Trophoblast cell (in vitro differentiated cells and primary cell): ENCODE measurements around the gene NUCKS1.

Experiments
- DNase-seq, 2 donors: peaks; one replicate each; pipeline ENCODE4 v3.0.0-alpha.2; 2016
- H2AFZ ChIP-seq: 2 replicates; pipeline ENCODE4 v1.6.1; 2013; ENCODE audit warnings: low read length, moderate library complexity, mild to moderate bottlenecking; ENCODE audit not compliant: insufficient read depth, poor library complexity
- H2AK5ac ChIP-seq: 2 replicates; pipeline ENCODE4 v1.6.1; 2013; ENCODE audit warnings: mild to moderate bottlenecking, low read length
- H2BK120ac ChIP-seq: 2 replicates; pipeline ENCODE4 v1.6.1; 2013; ENCODE audit warnings: low read length, mild to moderate bottlenecking, moderate library complexity; ENCODE audit not compliant: insufficient read depth, poor library complexity
- H2BK12ac ChIP-seq: 2 replicates; pipeline ENCODE4 v1.6.1; 2013; ENCODE audit warnings: mild to moderate bottlenecking, low read length, moderate library complexity
- H2BK5ac ChIP-seq: 2 replicates; pipeline ENCODE4 v1.6.1; 2013; ENCODE audit warnings: low read length, low read depth, moderate library complexity, mild to moderate bottlenecking; ENCODE audit not compliant: poor library complexity
- H3K14ac ChIP-seq: 2 replicates; pipeline ENCODE4 v1.6.1; 2013; ENCODE audit warnings: mild to moderate bottlenecking, low read length
- H3K18ac ChIP-seq: 2 replicates; pipeline ENCODE4 v1.6.1; 2013; ENCODE audit warnings: mild to moderate bottlenecking, low read length
- H3K23ac ChIP-seq: 2 replicates; pipeline ENCODE4 v1.6.1; 2013; ENCODE audit warnings: low read length
- H3K27ac ChIP-seq: 2 replicates; pipeline ENCODE4 v1.5.1; 2013; ENCODE audit warnings: low read depth, mild to moderate bottlenecking, inconsistent platforms, low read length, moderate library complexity
- H3K27me3 ChIP-seq: 2 replicates; pipeline ENCODE4 v1.6.1; 2013; ENCODE audit warnings: inconsistent platforms, mild to moderate bottlenecking, low read length, moderate library complexity; ENCODE audit not compliant: insufficient read depth
- H3K36me3 ChIP-seq, 2 experiments: 1 replicate in 1 of 2; 2 replicates in 1 of 2; pipeline ENCODE4 v1.6.1; 2013; ENCODE audit warnings: low read length in 2 of 2, mild to moderate bottlenecking in 2 of 2, moderate library complexity in 1 of 2; ENCODE audit not compliant: insufficient read depth in 2 of 2, control insufficient read depth in 1 of 2
- H3K4ac ChIP-seq: 2 replicates; pipeline ENCODE4 v1.6.1; 2013; ENCODE audit warnings: low read depth, mild to moderate bottlenecking, low read length, moderate library complexity
- H3K4me1 ChIP-seq, 2 experiments: 1 replicate in 1 of 2; 2 replicates in 1 of 2; pipeline ENCODE4 v1.6.1; 2013; ENCODE audit warnings: low read length in 2 of 2, mild to moderate bottlenecking in 2 of 2, moderate library complexity in 1 of 2; ENCODE audit not compliant: insufficient read depth in 2 of 2, control insufficient read depth in 1 of 2
- H3K4me2 ChIP-seq: 2 replicates; pipeline ENCODE4 v1.6.1; 2013; ENCODE audit warnings: inconsistent platforms, mild to moderate bottlenecking, low read length, moderate library complexity
- H3K4me3 ChIP-seq: 2 replicates; pipeline ENCODE4 v1.5.1; 2013; ENCODE audit warnings: mild to moderate bottlenecking, low read depth, low read length, inconsistent platforms
- H3K79me1 ChIP-seq: one replicate; pipeline ENCODE4 v1.6.1; 2013; ENCODE audit warnings: low read length
- H3K79me2 ChIP-seq: 2 replicates; pipeline ENCODE4 v1.6.1; 2013; ENCODE audit warnings: low read length, mild to moderate bottlenecking; ENCODE audit not compliant: control insufficient read depth, insufficient read depth, poor library complexity
- H3K9ac ChIP-seq: 2 replicates; pipeline ENCODE4 v1.6.1; 2013; ENCODE audit warnings: mild to moderate bottlenecking, low read length
- H3K9me3 ChIP-seq: 2 replicates; pipeline ENCODE4 v1.6.1; 2013; ENCODE audit warnings: low read depth, mild to moderate bottlenecking, control low read depth, inconsistent platforms, low read length; ENCODE audit not compliant: insufficient read depth
- H4K12ac ChIP-seq: 2 replicates; pipeline ENCODE4 v1.6.1; 2013; ENCODE audit warnings: low read depth, mild to moderate bottlenecking, low read length, moderate library complexity
- H4K8ac ChIP-seq: 2 replicates; pipeline ENCODE4 v1.6.1; 2013; ENCODE audit warnings: low read depth, mild to moderate bottlenecking, low read length, moderate library complexity
- H4K91ac ChIP-seq: one replicate; pipeline ENCODE4 v1.6.1; 2013; ENCODE audit warnings: low read depth, mild to moderate bottlenecking, low read length, moderate library complexity
- WGBS: extraction: QIAGEN DNeasy Blood & Tissue Kit; methylation state at CpG from one replicate; pipeline ENCODE4 v1.1.7; 2013; ENCODE audit warnings: missing lambda C conversion rate; ENCODE audit not compliant: insufficient read length, insufficient coverage; ENCODE audit errors: extremely low coverage; 5-methylcytosine and 5-hydroxymethylcytosine counted together

NUCKS1 gene

DNA sequence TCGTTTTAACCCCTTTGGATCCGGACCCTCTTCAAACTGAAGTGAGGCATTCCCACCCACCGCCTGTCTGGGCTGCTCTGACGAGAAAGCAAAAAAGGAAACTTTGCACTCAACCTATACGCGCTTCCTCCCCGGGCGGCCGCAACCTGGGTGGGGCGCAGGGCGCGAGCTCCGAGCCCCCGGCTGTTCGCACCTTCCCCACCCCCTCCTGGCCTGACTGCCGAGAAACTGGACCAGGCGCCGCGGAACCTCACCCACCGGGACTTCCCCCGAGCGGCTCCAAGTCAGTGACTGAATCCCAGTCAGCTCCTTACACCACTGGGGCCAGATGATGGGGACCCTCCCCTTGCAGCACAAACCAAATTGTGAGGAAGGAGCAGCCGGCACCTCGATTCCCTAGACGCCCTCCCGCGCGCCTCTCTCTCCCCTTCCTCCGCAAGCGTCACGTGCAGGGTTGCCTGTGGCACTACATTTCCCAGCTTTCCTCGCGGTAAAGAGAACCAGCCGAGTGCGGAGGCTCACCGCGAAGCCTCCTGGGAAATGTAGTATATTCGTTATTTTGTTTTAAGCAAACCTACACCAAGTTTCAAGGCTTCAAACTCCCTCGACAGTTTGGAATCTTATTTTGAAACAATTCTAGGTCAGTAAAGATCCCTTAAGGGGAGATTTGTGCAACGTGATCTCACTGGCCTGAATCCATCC lies 25.2 kb upstream of the NUCKS1 start, which contains the start of gene RAB29:
Gene RAB29 (minus strand): TSS at position 468 of the 702 bp plus-strand sequence. CDS start 526 bp downstream, outside the sequence.
- Histone ChIP-seq H2BK5ac (no peak within 1 kb of the TSS), H3K27ac (no peak within 1 kb of the TSS), H3K4me1 (peaks cover 0 to 9% of the 10 kb centered on the region in 2 experiments), H2AK5ac (no peak within 1 kb of the TSS), H2AFZ (peak within 1 kb of the TSS; percentile 28), H3K36me3 (no peaks in the 10 kb centered on the region), H3K79me2 (no peaks in the 10 kb centered on the region), H2BK120ac (no peak within 1 kb of the TSS), H3K27me3 (no peaks in the 10 kb centered on the region), H4K91ac (no peak within 1 kb of the TSS), H3K4me2 (peak within 1 kb of the TSS; percentile 81), H3K4me3 (peak within 1 kb of the TSS; percentile 70), H3K9me3 (no peaks in the 10 kb centered on the region), H3K23ac (no peak within 1 kb of the TSS), H3K18ac (no peak within 1 kb of the TSS), H3K79me1 (peaks cover 3% of the 10 kb centered on the region), H3K9ac (no peak within 1 kb of the TSS), H3K14ac (peak within 1 kb of the TSS; percentile 51), H4K12ac (no peak within 1 kb of the TSS), H3K4ac (no peak within 1 kb of the TSS), H2BK12ac (no peak within 1 kb of the TSS), H4K8ac (peak within 1 kb of the TSS; percentile 55)
- DNase-seq = peak; percentile 71 to 87
- WGBS = no CpG with 5 or more reads among the region's 40 CpGs

DNA sequence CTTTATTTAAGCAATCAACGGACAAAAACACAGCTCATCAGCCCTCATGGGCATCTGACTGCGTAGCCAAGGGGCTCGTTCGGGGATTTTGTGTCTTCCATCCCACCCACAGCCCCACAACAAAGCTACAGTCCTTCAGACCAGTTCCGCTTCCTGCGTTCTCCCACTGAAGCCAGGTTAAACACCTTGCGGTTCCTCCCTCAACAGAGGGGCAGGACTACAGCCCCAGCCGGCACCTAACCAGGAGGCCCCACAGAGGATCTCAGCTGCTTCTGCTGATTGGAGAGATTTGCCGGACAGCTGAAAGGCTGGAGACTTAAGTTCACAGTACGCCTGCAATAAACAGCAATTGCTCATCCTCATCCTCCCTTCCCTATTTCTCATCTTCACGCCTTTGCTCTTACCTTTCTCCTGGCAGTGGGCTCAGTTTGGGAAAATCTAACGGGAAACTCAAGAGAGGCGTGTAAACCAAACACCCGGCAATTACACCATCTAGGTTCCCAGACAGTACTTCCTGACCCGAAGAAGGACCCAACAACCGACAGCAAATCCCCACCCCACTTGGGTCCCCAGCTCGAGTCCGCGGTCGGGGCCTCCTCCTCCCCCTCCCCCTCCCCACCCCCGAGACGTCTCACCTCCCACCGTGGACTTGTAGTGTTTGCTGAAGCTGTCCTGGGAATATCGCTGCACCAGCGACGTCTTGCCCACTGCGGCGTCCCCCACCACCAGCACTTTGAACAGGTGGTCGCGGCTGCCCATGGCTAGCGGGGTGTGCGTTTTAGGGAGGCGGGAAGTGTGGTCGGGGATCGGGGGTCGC lies 24.4 kb upstream of the NUCKS1 start:
- Histone ChIP-seq H3K79me2 (no peaks in the 10 kb centered on the region), H3K4me2 (peak overlapping the region; percentile 81), H4K91ac (no peak overlapping the region), H4K8ac (no peak overlapping the region), H3K27ac (no peak overlapping the region), H2BK12ac (no peak overlapping the region), H2AFZ (peak overlapping the region; percentile 28), H3K14ac (no peak overlapping the region), H4K12ac (no peak overlapping the region), H3K79me1 (peaks cover 3% of the 10 kb centered on the region), H3K4me1 (peaks cover 0 to 11% of the 10 kb centered on the region in 2 experiments), H3K4ac (no peak overlapping the region), H3K9me3 (no peaks in the 10 kb centered on the region), H2AK5ac (no peak overlapping the region), H2BK5ac (no peak overlapping the region), H2BK120ac (no peak overlapping the region), H3K36me3 (no peaks in the 10 kb centered on the region), H3K4me3 (peak overlapping the region; percentile 70), H3K27me3 (no peaks in the 10 kb centered on the region), H3K23ac (no peak overlapping the region), H3K18ac (no peak overlapping the region), H3K9ac (no peak overlapping the region)
- DNase-seq = peak in 1 of 2 donors; percentile 42
- no CpG with 5 or more reads among the region's 36 CpGs for WGBS

DNA sequence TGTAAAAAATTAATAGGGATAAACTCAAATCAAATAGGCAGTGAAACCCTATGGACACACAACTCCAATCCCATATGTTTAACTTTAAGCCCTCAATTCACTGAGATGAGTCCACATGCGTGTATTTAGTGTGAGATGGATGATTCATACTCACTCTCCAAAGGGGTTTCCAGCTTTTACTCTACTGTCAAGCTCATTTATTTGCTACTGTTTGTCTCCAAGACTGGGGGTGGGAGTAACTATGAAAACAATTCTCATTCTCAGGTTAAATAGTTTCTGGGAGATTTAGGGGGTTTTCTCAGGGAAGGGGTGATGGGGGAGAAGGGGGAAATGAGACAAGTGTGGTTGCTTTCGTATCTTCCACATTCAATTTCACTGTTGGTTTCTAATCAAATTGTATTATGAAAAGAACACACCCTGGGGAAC lies 22.6 kb upstream of the NUCKS1 start:
- Histone ChIP-seq H3K79me1 (peaks cover 3% of the 10 kb centered on the region), H3K27me3 (no peaks in the 10 kb centered on the region), H2AK5ac (no peak overlapping the region), H2BK5ac (no peak overlapping the region), H3K9me3 (no peaks in the 10 kb centered on the region), H3K9ac (no peak overlapping the region), H4K91ac (no peak overlapping the region), H3K4ac (no peak overlapping the region), H4K8ac (no peak overlapping the region), H2AFZ (no peak overlapping the region), H4K12ac (no peak overlapping the region), H3K36me3 (no peaks in the 10 kb centered on the region), H3K4me1 (peaks cover 0 to 12% of the 10 kb centered on the region in 2 experiments), H3K27ac (no peak overlapping the region), H3K4me2 (no peak overlapping the region), H2BK12ac (no peak overlapping the region), H3K23ac (no peak overlapping the region), H3K18ac (no peak overlapping the region), H3K4me3 (no peak overlapping the region), H3K79me2 (no peaks in the 10 kb centered on the region), H2BK120ac (no peak overlapping the region), H3K14ac (no peak overlapping the region)
- WGBS = no CpG with 5 or more reads among the region's 2 CpGs
- DNase-seq = no peak

GRCh38 chr1:205770618-205771017 lies 20.6 kb upstream of the NUCKS1 start:
- Histone ChIP-seq H2BK12ac (no peak overlapping the region), H3K4me1 (peaks cover 0 to 12% of the 10 kb centered on the region in 2 experiments)

More at GRCh38 chr1:205770618-205771017, 20.6 kb upstream of the NUCKS1 start:
- no peak overlapping the region for H3K9ac ChIP-seq
- no peak overlapping the region for H2AFZ ChIP-seq
- no peak overlapping the region for H3K14ac ChIP-seq
- H3K18ac ChIP-seq = no peak overlapping the region
- no peak overlapping the region for H2BK120ac ChIP-seq
- no peak overlapping the region for H4K91ac ChIP-seq
- H2BK5ac ChIP-seq = no peak overlapping the region
- H2AK5ac ChIP-seq = no peak overlapping the region
- no peak overlapping the region for H3K4me3 ChIP-seq
- no CpG with 5 or more reads among the region's 4 CpGs for WGBS
- H3K9me3 ChIP-seq = no peaks in the 10 kb centered on the region
- H3K36me3 ChIP-seq = no peaks in the 10 kb centered on the region
- DNase-seq = peak; percentile 26 to 40
- no peak overlapping the region for H3K4ac ChIP-seq
- no peak overlapping the region for H4K8ac ChIP-seq
- no peak overlapping the region for H3K23ac ChIP-seq
- H3K27ac ChIP-seq = no peak overlapping the region
- H3K27me3 ChIP-seq = no peaks in the 10 kb centered on the region
- H3K79me1 ChIP-seq = peaks cover 3% of the 10 kb centered on the region
- no peak overlapping the region for H4K12ac ChIP-seq
- H3K79me2 ChIP-seq = no peaks in the 10 kb centered on the region
- no peak overlapping the region for H3K4me2 ChIP-seq
